Kidney (tissue), 14 donors: Measurements from ENCODE around the gene RAB11FIP3. TPM values are rescaled to one million over a fixed set of nuclear protein-coding genes. Genes with fewer than 3 reads are reported as not detected.
A peak's percentile ranks its signal among the peaks of the same experiment; 100 is the strongest.

Source experiments
- DNase-seq, 5 donors: peaks; one replicate each; pipeline ENCODE4 v3.0.0-alpha.2; 2013 to 2020
- FAIRE-seq: peaks from 2 replicates; lab custom pipeline; 2012; peaks lifted over from hg19 to GRCh38; lab: Jason Lieb, UNC
- H3K27ac ChIP-seq, 2 donors: one replicate each; pipeline ENCODE4 v1.7.0; 2013; ENCODE audit warnings: low read depth in 2 of 2, low read length in 2 of 2, inconsistent platforms in 1 of 2
- H3K27me3 ChIP-seq: one replicate; pipeline ENCODE4 v1.7.1; 2013; ENCODE audit warnings: low read length, inconsistent platforms; ENCODE audit not compliant: control insufficient read depth, insufficient read depth
- H3K36me3 ChIP-seq, 3 donors: one replicate each; pipeline versions ENCODE4 v1.7.0 to v1.7.1; 2013; ENCODE audit warnings: low read length in 3 of 3, control low read depth in 1 of 3, inconsistent platforms in 1 of 3; ENCODE audit not compliant: insufficient read depth in 3 of 3, control insufficient read depth in 2 of 3
- H3K4me1 ChIP-seq, 3 donors: one replicate each; pipeline versions ENCODE4 v1.7.0 to v1.7.1; 2013; ENCODE audit warnings: low read length in 3 of 3, inconsistent platforms in 1 of 3, low read depth in 1 of 3; ENCODE audit not compliant: control insufficient read depth in 2 of 3, insufficient read depth in 2 of 3
- H3K4me3 ChIP-seq, 3 donors: one replicate each; pipeline versions ENCODE4 v1.7.0 to v1.8.1; 2013; ENCODE audit warnings: low read length in 3 of 3, control low read depth in 1 of 3, inconsistent platforms in 1 of 3
- H3K9ac ChIP-seq, 3 donors: one replicate each; pipeline versions ENCODE4 v1.7.0 to v1.7.1; 2013; ENCODE audit warnings: low read length in 3 of 3, control low read depth in 1 of 3, inconsistent platforms in 1 of 3
- H3K9me3 ChIP-seq, 3 donors: one replicate each; pipeline versions ENCODE4 v1.7.0 to v1.7.1; 2013; ENCODE audit warnings: low read length in 3 of 3, control low read depth in 1 of 3, inconsistent platforms in 1 of 3; ENCODE audit not compliant: control insufficient read depth in 2 of 3, insufficient read depth in 1 of 3
- CTCF ChIP-seq: IDR thresholded peaks from 3 replicates; pipeline ENCODE4 v1.5.1; 2012; ENCODE audit warnings: mild to moderate bottlenecking, moderate library complexity, borderline replicate concordance; ENCODE audit not compliant: insufficient read depth; ENCODE audit errors: extremely low read depth
- intact Hi-C: fragments of 100-400 bp; cut with DNase I; formaldehyde crosslinking; loops from one replicate; pipeline ENCODE4 v1.11.1; 2022
- polyA plus RNA-seq: library from polyadenylated mRNA; stranded (reverse); fragments of 350-450 nt; fragmentation: Illumina TruSeq; extraction: RNeasy Lipid Tissue Mini Kit (QIAGEN cat#74804); gene quantifications from one replicate; pipeline ENCODE4 v1.2.3, GENCODE V29; 2014; ENCODE audit warnings: low read depth, low replicate concordance; ENCODE audit not compliant: insufficient read depth
- total RNA-seq: library from RNA; stranded (reverse); fragmentation: NEBNext Ultra II Directional; extraction: Animal tissue kit (Norgen Biotek cat#: 25700); gene quantifications from one replicate; pipeline ENCODE4 v1.2.1, GENCODE V29; 2021
- donor health status: control.
- donor health status: control.
- donor health status: control.
- donor health status: control.
- donor health status: control.
- donor health status: DM: yes; HTN: yes; CAD: no.
- donor health status: Normal renal cell carcinoma (clear cell type).

The RAB11FIP3 gene
- total and polyA plus RNA-seq, 2 donors from 2014 or later: 84.9 to 162 TPM

GRCh38 chr16:397135-397661, 28.3 kb upstream of the RAB11FIP3 start, which contains the start of gene NME4:
NME4 (plus strand) TSS chr16:397199; CDS start chr16:397223, 24 bp downstream.
- intact Hi-C loops: no loop called here
- DNase-seq: peak in 4 of 5 donors; percentile 63 to 81 (median 73)
- H3K4me1 ChIP-seq: peaks cover 0 to 9% (median 0%) of the 10 kb centered on the region in 3 donors
- peak within 1 kb of the TSS in 2 of 3 donors; percentile 50 to 61 for H3K9ac ChIP-seq
- H3K27ac ChIP-seq: peak within 1 kb of the TSS; percentile 52 to 63
- no peak for TF ChIP-seq CTCF
- H3K27me3 ChIP-seq: no peaks in the 10 kb centered on the region
- H3K36me3 ChIP-seq: no peaks in the 10 kb centered on the region
- FAIRE-seq: no peak
- peak within 1 kb of the TSS; percentile 60 to 68 (median 63) for H3K4me3 ChIP-seq
- no peaks in the 10 kb centered on the region for H3K9me3 ChIP-seq

GRCh38 chr16:397736-398332, 27.6 kb upstream of the RAB11FIP3 start:
- DNase-seq (peak; percentile 90 to 93 (median 90)), FAIRE-seq (no peak)
- Histone ChIP-seq H3K36me3 (no peaks in the 10 kb centered on the region), H3K9ac (peak overlapping the region in 1 of 3 donors; percentile 26), H3K4me3 (no peak overlapping the region), H3K27me3 (no peaks in the 10 kb centered on the region), H3K4me1 (peaks cover 0 to 9% (median 0%) of the 10 kb centered on the region in 3 donors), H3K27ac (peak overlapping the region in 1 of 2 donors; percentile 52), H3K9me3 (no peaks in the 10 kb centered on the region)
- TF ChIP-seq CTCF: peak; percentile 38
- intact Hi-C loops: no loop called here

GRCh38 chr16:398561-399339, 26.7 kb upstream of the RAB11FIP3 start:
- peaks cover 0 to 9% (median 0%) of the 10 kb centered on the region in 3 donors for H3K4me1 ChIP-seq
- no peak for FAIRE-seq
- TF ChIP-seq CTCF: no peak
- no peaks in the 10 kb centered on the region for H3K9me3 ChIP-seq
- H3K36me3 ChIP-seq: no peaks in the 10 kb centered on the region
- H3K9ac ChIP-seq: no peak overlapping the region
- DNase-seq: peak in 1 of 5 donors; percentile 84
- H3K4me3 ChIP-seq: no peak overlapping the region
- no peak overlapping the region for H3K27ac ChIP-seq
- intact Hi-C loops: no loop called here
- no peaks in the 10 kb centered on the region for H3K27me3 ChIP-seq
